Lower leg skin (tissue), 3 donors: ENCODE results near the gene VEZF1.

Experiments
- CTCF ChIP-seq, 3 donors: fragments of 450-650 bp; IDR thresholded peaks; one replicate each; pipeline ENCODE4 v1.5.1; 2016; ENCODE audit warnings: antibody characterized with exemption in 3 of 3, mild to moderate bottlenecking in 3 of 3, moderate library complexity in 2 of 3
- POLR2A ChIP-seq, 2 donors: fragments of 450-650 bp; IDR thresholded peaks; one replicate each; pipeline ENCODE4 v1.6.1; 2016 to 2017; ENCODE audit warnings: antibody characterized with exemption in 2 of 2, mild to moderate bottlenecking in 1 of 2, moderate library complexity in 1 of 2

GRCh38 chr17:57924677-57925076 lies 63.4 kb downstream of the VEZF1 start:
- TF ChIP-seq POLR2A (IDR thresholded peaks at IDR 0.05): no peak
- TF ChIP-seq CTCF (IDR thresholded peaks at IDR 0.05): no peak
